ENCODE data around the gene RNF123.

RNF123 gene

DNA sequence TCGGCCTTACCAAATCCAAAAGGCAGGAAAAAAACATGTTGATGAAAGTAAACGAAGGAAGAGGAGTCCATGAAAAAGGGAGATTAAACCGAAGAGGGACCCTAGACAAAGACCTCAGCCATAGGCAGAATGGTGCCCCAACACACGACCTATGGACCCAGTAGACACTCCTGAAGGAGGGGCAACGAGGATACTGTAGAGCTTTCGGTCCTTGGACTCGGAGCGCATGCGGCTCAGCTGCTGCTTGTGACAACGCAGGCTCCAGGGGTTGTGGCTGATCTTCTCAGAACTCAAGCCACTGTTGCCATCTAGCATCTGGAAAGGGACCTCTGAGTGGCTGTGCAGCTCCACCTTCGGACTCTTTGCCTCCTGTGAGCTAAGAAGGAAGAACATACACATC is 43.2 kb downstream of the RNF123 start:
- TF ChIP-seq POLR2A (IDR thresholded peaks at IDR 0.05; ENCODE audit: extremely low read depth, insufficient read length) = no peak
- TF ChIP-seq, protein P1, sequence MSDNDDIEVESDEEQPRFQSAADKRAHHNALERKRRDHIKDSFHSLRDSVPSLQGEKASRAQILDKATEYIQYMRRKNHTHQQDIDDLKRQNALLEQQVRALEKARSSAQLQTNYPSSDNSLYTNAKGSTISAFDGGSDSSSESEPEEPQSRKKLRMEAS (IDR thresholded peaks at IDR 0.05; ENCODE audit: low read depth, low read length) = no peak
- TF ChIP-seq, protein P2, sequence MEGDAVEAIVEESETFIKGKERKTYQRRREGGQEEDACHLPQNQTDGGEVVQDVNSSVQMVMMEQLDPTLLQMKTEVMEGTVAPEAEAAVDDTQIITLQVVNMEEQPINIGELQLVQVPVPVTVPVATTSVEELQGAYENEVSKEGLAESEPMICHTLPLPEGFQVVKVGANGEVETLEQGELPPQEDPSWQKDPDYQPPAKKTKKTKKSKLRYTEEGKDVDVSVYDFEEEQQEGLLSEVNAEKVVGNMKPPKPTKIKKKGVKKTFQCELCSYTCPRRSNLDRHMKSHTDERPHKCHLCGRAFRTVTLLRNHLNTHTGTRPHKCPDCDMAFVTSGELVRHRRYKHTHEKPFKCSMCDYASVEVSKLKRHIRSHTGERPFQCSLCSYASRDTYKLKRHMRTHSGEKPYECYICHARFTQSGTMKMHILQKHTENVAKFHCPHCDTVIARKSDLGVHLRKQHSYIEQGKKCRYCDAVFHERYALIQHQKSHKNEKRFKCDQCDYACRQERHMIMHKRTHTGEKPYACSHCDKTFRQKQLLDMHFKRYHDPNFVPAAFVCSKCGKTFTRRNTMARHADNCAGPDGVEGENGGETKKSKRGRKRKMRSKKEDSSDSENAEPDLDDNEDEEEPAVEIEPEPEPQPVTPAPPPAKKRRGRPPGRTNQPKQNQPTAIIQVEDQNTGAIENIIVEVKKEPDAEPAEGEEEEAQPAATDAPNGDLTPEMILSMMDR (IDR thresholded peaks at IDR 0.05; ENCODE audit: low read depth, low read length) = no peak
- no peak for TF ChIP-seq MYC (IDR thresholded peaks at IDR 0.05; ENCODE audit: low read depth, low read length)
- no peak for DNase-seq (ENCODE audit: low read depth)
- H3K4me3 ChIP-seq (ENCODE audit: low read depth, low read length) = no peak overlapping the region

DNA sequence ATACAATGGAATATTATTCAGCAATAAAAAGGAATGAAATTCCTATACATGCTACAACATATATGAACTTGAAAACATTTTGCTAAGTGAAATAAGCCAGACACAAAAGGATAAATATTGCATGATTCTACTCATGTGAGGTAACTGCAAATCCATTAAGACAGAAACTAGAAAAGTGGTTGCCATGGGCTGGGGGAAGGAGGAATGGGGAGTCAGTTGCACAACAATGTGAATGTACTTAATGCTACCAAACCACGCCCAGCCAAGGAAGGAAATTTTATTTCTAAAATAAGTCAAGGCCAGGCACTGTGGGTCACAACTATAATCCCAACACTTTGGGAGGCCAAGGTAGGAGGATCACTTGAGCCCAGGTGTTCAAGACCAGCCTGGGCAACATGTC is 44.2 kb downstream of the RNF123 start:
- no peak for DNase-seq (ENCODE audit: low read depth)
- TF ChIP-seq POLR2A (IDR thresholded peaks at IDR 0.05; ENCODE audit: extremely low read depth, insufficient read length) = no peak
- TF ChIP-seq, protein P2 (IDR thresholded peaks at IDR 0.05; ENCODE audit: low read depth, low read length) = no peak
- TF ChIP-seq, protein P1 (IDR thresholded peaks at IDR 0.05; ENCODE audit: low read depth, low read length) = no peak
- TF ChIP-seq MYC (IDR thresholded peaks at IDR 0.05; ENCODE audit: low read depth, low read length) = no peak
- no peak overlapping the region for H3K4me3 ChIP-seq (ENCODE audit: low read depth, low read length)

DNA sequence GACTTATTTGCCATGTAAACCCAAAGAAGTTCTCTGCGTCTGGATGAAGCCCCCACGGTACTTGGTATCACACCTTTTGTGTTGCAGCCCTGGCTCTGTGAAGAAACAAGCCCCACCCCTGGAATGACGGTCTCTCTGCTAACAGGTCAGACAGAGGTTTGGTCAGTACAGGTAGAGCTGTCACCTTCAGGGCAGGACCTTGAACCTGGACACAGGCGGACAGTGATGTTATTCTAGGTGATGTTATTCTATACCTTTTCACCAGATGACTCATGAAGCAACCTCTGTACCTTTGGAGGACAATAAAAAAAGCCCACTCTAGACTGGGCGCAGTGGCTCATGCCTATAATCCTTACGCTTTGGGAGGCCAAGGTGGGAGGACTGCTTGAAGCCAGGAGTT is 45.4 kb downstream of the RNF123 start:
- H3K4me3 ChIP-seq (ENCODE audit: low read depth, low read length) = no peak overlapping the region
- DNase-seq (ENCODE audit: low read depth) = no peak
- TF ChIP-seq, protein P1 (IDR thresholded peaks at IDR 0.05; ENCODE audit: low read depth, low read length) = no peak
- TF ChIP-seq POLR2A (IDR thresholded peaks at IDR 0.05; ENCODE audit: extremely low read depth, insufficient read length) (no peak), MYC (IDR thresholded peaks at IDR 0.05; ENCODE audit: low read depth, low read length) (no peak)
- TF ChIP-seq, protein P2 (IDR thresholded peaks at IDR 0.05; ENCODE audit: low read depth, low read length) = no peak

DNA sequence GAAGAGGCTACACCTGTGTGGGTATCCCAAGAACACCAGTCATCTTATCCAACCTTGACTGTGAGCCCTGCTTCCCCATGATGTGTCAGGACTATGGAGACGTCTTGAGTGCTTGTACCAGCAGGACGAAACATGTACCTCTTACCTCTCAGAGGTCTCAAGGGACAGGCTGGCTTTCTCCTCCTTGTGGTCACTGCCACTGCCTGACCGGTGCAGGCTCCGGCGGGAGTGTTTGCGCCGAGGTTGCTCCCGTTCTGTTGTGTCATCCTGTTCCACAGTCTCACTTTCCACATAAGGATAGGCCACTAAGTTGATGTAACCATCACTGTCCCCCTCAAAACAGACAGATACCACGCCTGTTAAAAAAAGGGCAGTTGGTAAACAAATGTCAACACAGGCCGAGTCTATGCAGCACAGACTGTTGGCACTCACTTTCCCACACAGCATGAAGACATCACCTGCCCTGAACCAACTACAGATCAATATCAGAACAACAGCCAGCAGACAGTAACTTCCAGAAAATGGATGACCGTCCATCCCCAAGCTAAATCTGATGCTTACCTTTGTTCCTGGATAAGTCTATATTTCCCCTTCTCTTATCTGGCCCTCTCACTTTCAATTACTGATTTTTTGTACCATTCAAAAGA is 48.8 kb downstream of the RNF123 start:
- no peak for DNase-seq (ENCODE audit: low read depth)
- TF ChIP-seq, protein P2 (IDR thresholded peaks at IDR 0.05; ENCODE audit: low read depth, low read length) = no peak
- TF ChIP-seq, protein P1 (IDR thresholded peaks at IDR 0.05; ENCODE audit: low read depth, low read length) = no peak
- no peak for TF ChIP-seq MYC (IDR thresholded peaks at IDR 0.05; ENCODE audit: low read depth, low read length)
- TF ChIP-seq POLR2A (IDR thresholded peaks at IDR 0.05; ENCODE audit: extremely low read depth, insufficient read length) = no peak

DNA sequence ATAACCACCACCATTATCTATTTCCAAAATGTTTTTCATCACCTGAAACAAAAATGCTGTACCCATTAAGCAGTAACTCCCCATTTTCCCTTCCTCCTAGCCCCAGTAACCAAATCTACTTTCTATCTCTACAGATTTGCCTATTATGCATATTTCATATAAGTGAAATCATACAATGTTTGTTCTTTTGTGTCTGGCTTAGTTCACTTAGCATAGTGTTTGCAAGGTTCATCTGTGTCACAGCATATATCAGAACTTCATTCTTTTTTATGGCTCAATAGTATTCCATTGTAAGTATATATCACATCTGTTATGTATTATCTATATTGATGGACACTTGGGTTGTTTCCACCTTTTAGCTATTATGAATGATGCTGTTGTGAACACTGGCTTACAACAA is 51.1 kb downstream of the RNF123 start:
- TF ChIP-seq, protein P1 (IDR thresholded peaks at IDR 0.05; ENCODE audit: low read depth, low read length) = no peak
- no peak for TF ChIP-seq MYC (IDR thresholded peaks at IDR 0.05; ENCODE audit: low read depth, low read length)
- TF ChIP-seq, protein P2 (IDR thresholded peaks at IDR 0.05; ENCODE audit: low read depth, low read length) = no peak
- no peak for TF ChIP-seq POLR2A (IDR thresholded peaks at IDR 0.05; ENCODE audit: extremely low read depth, insufficient read length)
- DNase-seq (ENCODE audit: low read depth) = no peak
- no peak overlapping the region for H3K4me3 ChIP-seq (ENCODE audit: low read depth, low read length)

More for the DNA sequence above, 48.8 kb downstream of the RNF123 start:
- H3K4me3 ChIP-seq (ENCODE audit: low read depth, low read length) = no peak overlapping the region

Data from NB4 (cell line).